Measurements from ENCODE around the gene FGF14. TPM values are rescaled to one million over a fixed set of nuclear protein-coding genes. Genes with fewer than 3 reads are reported as not detected.

The FGF14 gene
- total RNA-seq, 1 donor from 2014 or later, result 0.23 TPM

DNA sequence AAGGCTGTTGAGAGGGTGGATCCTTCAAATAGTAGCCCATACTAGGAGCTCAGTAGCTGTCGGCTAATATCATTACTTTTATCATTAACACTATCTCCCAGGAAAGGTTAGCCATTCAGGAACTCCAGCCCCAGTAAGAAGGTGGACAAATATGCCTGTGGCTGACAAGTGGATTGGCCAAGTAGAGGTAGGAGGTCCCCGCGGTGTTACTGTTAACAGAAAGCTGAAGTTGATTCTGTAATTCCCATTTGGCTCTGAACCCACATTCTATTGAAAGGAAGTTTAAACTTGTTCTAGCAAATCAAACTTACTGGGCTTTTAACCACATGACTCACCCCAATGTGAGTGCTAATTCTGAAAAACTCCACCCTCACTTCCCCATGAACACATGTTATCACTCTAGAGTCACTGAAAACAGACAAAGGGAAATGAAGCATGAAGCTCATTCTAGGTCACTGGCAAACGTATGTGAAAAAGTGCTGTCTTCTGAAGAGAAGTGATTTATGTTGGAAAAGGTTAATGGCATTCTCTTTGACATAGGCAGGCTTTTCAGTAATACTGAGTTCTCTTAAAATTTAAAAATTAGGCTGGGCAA, 273.5 kb downstream of the FGF14 start:
- H3K4me2 ChIP-seq (ENCODE audit: low read length), result no peak overlapping the region
- DNase-seq (ENCODE audit: low read depth), result peak; percentile 82
- no peak overlapping the region for H3K27ac ChIP-seq (ENCODE audit: low read depth, low read length)
- H3K4me1 ChIP-seq (ENCODE audit: insufficient read depth, low read length), result peaks cover 4% of the 10 kb centered on the region
- Mint-ChIP-seq H3K36me3 (ENCODE audit: low read depth, unreplicated experiment) (no peaks in the 10 kb centered on the region), H3K4me3 (ENCODE audit: unreplicated experiment) (no peak overlapping the region), H3K9me3 (ENCODE audit: unreplicated experiment) (peaks cover 1% of the 10 kb centered on the region), H3K27ac (ENCODE audit: unreplicated experiment) (no peak overlapping the region), H3K4me1 (ENCODE audit: low read depth, unreplicated experiment) (no peaks in the 10 kb centered on the region), H3K27me3 (ENCODE audit: low read depth, unreplicated experiment) (no peaks in the 10 kb centered on the region)
- H3K9me3 ChIP-seq (ENCODE audit: insufficient read depth, low read depth, low read length), result no peaks in the 10 kb centered on the region
- TF ChIP-seq, protein P1, sequence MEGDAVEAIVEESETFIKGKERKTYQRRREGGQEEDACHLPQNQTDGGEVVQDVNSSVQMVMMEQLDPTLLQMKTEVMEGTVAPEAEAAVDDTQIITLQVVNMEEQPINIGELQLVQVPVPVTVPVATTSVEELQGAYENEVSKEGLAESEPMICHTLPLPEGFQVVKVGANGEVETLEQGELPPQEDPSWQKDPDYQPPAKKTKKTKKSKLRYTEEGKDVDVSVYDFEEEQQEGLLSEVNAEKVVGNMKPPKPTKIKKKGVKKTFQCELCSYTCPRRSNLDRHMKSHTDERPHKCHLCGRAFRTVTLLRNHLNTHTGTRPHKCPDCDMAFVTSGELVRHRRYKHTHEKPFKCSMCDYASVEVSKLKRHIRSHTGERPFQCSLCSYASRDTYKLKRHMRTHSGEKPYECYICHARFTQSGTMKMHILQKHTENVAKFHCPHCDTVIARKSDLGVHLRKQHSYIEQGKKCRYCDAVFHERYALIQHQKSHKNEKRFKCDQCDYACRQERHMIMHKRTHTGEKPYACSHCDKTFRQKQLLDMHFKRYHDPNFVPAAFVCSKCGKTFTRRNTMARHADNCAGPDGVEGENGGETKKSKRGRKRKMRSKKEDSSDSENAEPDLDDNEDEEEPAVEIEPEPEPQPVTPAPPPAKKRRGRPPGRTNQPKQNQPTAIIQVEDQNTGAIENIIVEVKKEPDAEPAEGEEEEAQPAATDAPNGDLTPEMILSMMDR (IDR thresholded peaks at IDR 0.05; ENCODE audit: insufficient read depth, low read depth, low read length), result no peak
- TF ChIP-seq EZH2 (IDR thresholded peaks at IDR 0.05; ENCODE audit: insufficient read depth, low read length), result no peak
- H2AFZ ChIP-seq (ENCODE audit: low read depth, low read length), result no peak overlapping the region
- no peaks in the 10 kb centered on the region for H3K27me3 ChIP-seq (ENCODE audit: insufficient read depth, low read length)
- H4K20me1 ChIP-seq (ENCODE audit: insufficient read depth, low read length), result no peaks in the 10 kb centered on the region
- H3K79me2 ChIP-seq (ENCODE audit: insufficient read depth, low read length), result no peaks in the 10 kb centered on the region
- H3K36me3 ChIP-seq (ENCODE audit: insufficient read depth, low read length), result no peaks in the 10 kb centered on the region
- H3K9ac ChIP-seq (ENCODE audit: low read length), result no peak overlapping the region
- no peak overlapping the region for H3K4me3 ChIP-seq (ENCODE audit: insufficient read depth, low read depth, low read length)
- no peak for FAIRE-seq

- no peaks in the 10 kb centered on the region for H3K4me1 Mint-ChIP-seq (ENCODE audit: low read depth, unreplicated experiment)
- H3K4me3 Mint-ChIP-seq (ENCODE audit: unreplicated experiment), result no peak overlapping the region
- no peak overlapping the region for H3K4me2 ChIP-seq (ENCODE audit: low read length)
- H3K4me3 ChIP-seq (ENCODE audit: insufficient read depth, low read depth, low read length), result no peak overlapping the region
- H2AFZ ChIP-seq (ENCODE audit: low read depth, low read length), result no peak overlapping the region
- DNase-seq (ENCODE audit: low read depth) (no peak), FAIRE-seq (no peak)
- H3K27me3 Mint-ChIP-seq (ENCODE audit: low read depth, unreplicated experiment), result no peaks in the 10 kb centered on the region
- no peaks in the 10 kb centered on the region for H3K36me3 Mint-ChIP-seq (ENCODE audit: low read depth, unreplicated experiment)
- H3K4me1 ChIP-seq (ENCODE audit: insufficient read depth, low read length), result peaks cover 4% of the 10 kb centered on the region
- no peaks in the 10 kb centered on the region for H3K9me3 ChIP-seq (ENCODE audit: insufficient read depth, low read depth, low read length)
- H3K27ac ChIP-seq (ENCODE audit: low read depth, low read length), result no peak overlapping the region
- no peak overlapping the region for H3K9ac ChIP-seq (ENCODE audit: low read length)
- no peak overlapping the region for H3K27ac Mint-ChIP-seq (ENCODE audit: unreplicated experiment)
- TF ChIP-seq EZH2 (IDR thresholded peaks at IDR 0.05; ENCODE audit: insufficient read depth, low read length), result no peak
- TF ChIP-seq, protein P1 (IDR thresholded peaks at IDR 0.05; ENCODE audit: insufficient read depth, low read depth, low read length), result no peak
- no peaks in the 10 kb centered on the region for H4K20me1 ChIP-seq (ENCODE audit: insufficient read depth, low read length)
- no peaks in the 10 kb centered on the region for H3K36me3 ChIP-seq (ENCODE audit: insufficient read depth, low read length)
- H3K9me3 Mint-ChIP-seq (ENCODE audit: unreplicated experiment), result peaks cover 1% of the 10 kb centered on the region
- no peaks in the 10 kb centered on the region for H3K79me2 ChIP-seq (ENCODE audit: insufficient read depth, low read length)
- no peaks in the 10 kb centered on the region for H3K27me3 ChIP-seq (ENCODE audit: insufficient read depth, low read length)
Measured at GRCh38 chr13:102127153-102127552, 274.7 kb downstream of the FGF14 start.

GRCh38 chr13:102122147-102122546, 279.7 kb downstream of the FGF14 start:
- no peaks in the 10 kb centered on the region for H3K36me3 Mint-ChIP-seq (ENCODE audit: low read depth, unreplicated experiment)
- no peaks in the 10 kb centered on the region for H3K4me1 Mint-ChIP-seq (ENCODE audit: low read depth, unreplicated experiment)
- Histone ChIP-seq H3K9me3 (ENCODE audit: insufficient read depth, low read depth, low read length) (no peaks in the 10 kb centered on the region), H2AFZ (ENCODE audit: low read depth, low read length) (no peak overlapping the region), H3K27me3 (ENCODE audit: insufficient read depth, low read length) (no peaks in the 10 kb centered on the region), H3K36me3 (ENCODE audit: insufficient read depth, low read length) (no peaks in the 10 kb centered on the region), H3K4me3 (ENCODE audit: insufficient read depth, low read depth, low read length) (no peak overlapping the region), H3K27ac (ENCODE audit: low read depth, low read length) (no peak overlapping the region), H3K79me2 (ENCODE audit: insufficient read depth, low read length) (no peaks in the 10 kb centered on the region), H4K20me1 (ENCODE audit: insufficient read depth, low read length) (no peaks in the 10 kb centered on the region), H3K4me2 (ENCODE audit: low read length) (no peak overlapping the region), H3K4me1 (ENCODE audit: insufficient read depth, low read length) (no peaks in the 10 kb centered on the region), H3K9ac (ENCODE audit: low read length) (no peak overlapping the region)
- DNase-seq (ENCODE audit: low read depth) (no peak), FAIRE-seq (no peak)
- peaks cover under 1% of the 10 kb centered on the region for H3K9me3 Mint-ChIP-seq (ENCODE audit: unreplicated experiment)
- no peaks in the 10 kb centered on the region for H3K27me3 Mint-ChIP-seq (ENCODE audit: low read depth, unreplicated experiment)
- no peak overlapping the region for H3K27ac Mint-ChIP-seq (ENCODE audit: unreplicated experiment)
- no peak overlapping the region for H3K4me3 Mint-ChIP-seq (ENCODE audit: unreplicated experiment)
- TF ChIP-seq, protein P1 (IDR thresholded peaks at IDR 0.05; ENCODE audit: insufficient read depth, low read depth, low read length), result no peak
- no peak for TF ChIP-seq EZH2 (IDR thresholded peaks at IDR 0.05; ENCODE audit: insufficient read depth, low read length)

All from astrocyte (in vitro differentiated cells and primary cell).